H9 (cell line): ENCODE measurements around the gene LUZP2. TPM values are rescaled to one million over a fixed set of nuclear protein-coding genes. Genes with fewer than 3 reads are reported as not detected.
A peak's percentile ranks its signal among the peaks of the same experiment; 100 is the strongest.

ENCODE experiments used
- DNase-seq: peaks from one replicate; pipeline ENCODE4 v3.0.0-alpha.2; 2017
- H2AFZ ChIP-seq: one replicate; pipeline ENCODE4 v1.6.1; 2013; ENCODE audit warnings: mild to moderate bottlenecking, low read length, control low read depth, moderate library complexity
- H2AK5ac ChIP-seq: 2 replicates; pipeline ENCODE4 v1.6.1; 2013; ENCODE audit warnings: low read length, control low read depth, mixed read lengths; ENCODE audit not compliant: insufficient read length
- H2BK120ac ChIP-seq: one replicate; pipeline ENCODE4 v1.6.1; 2013; ENCODE audit warnings: low read depth, mild to moderate bottlenecking, low read length, control low read depth, inconsistent platforms; ENCODE audit not compliant: poor library complexity, severe bottlenecking
- H2BK12ac ChIP-seq: 2 replicates; pipeline ENCODE4 v1.6.1; 2013; ENCODE audit warnings: low read length, control low read depth, mixed read lengths, low read depth; ENCODE audit not compliant: insufficient read length
- H2BK15ac ChIP-seq: 2 replicates; pipeline ENCODE4 v1.6.1; 2013; ENCODE audit warnings: low read depth, low read length, control low read depth
- H2BK20ac ChIP-seq: one replicate; pipeline ENCODE4 v1.6.1; 2013; ENCODE audit warnings: low read depth, mild to moderate bottlenecking, low read length, control low read depth, inconsistent platforms; ENCODE audit not compliant: poor library complexity, severe bottlenecking
- H2BK5ac ChIP-seq: 2 replicates; pipeline ENCODE4 v1.6.1; 2013; ENCODE audit warnings: low read length, control low read depth, mixed read lengths; ENCODE audit not compliant: insufficient read length
- H3K14ac ChIP-seq: 2 replicates; pipeline ENCODE4 v1.6.1; 2013; ENCODE audit warnings: low read length, control low read depth; ENCODE audit not compliant: insufficient read depth
- H3K18ac ChIP-seq: 2 replicates; pipeline ENCODE4 v1.6.1; 2013; ENCODE audit warnings: low read depth, mild to moderate bottlenecking, mixed read lengths, low read length, control low read depth; ENCODE audit not compliant: insufficient read length
- H3K23ac ChIP-seq: 2 replicates; pipeline ENCODE4 v1.6.1; 2013; ENCODE audit warnings: low read length, control low read depth, mixed read lengths, low read depth; ENCODE audit not compliant: insufficient read length
- H3K23me2 ChIP-seq: 2 replicates; pipeline ENCODE4 v1.6.1; 2013; ENCODE audit warnings: low read depth, mild to moderate bottlenecking, mixed read lengths, low read length, control low read depth; ENCODE audit not compliant: insufficient read length, poor library complexity, severe bottlenecking
- H3K27ac ChIP-seq: 2 replicates; pipeline ENCODE4 v1.5.1; 2013; ENCODE audit warnings: low read length, control low read depth, mixed read lengths, low read depth; ENCODE audit not compliant: insufficient read length
- H3K27me3 ChIP-seq: 2 replicates; pipeline ENCODE4 v1.6.1; 2013; ENCODE audit warnings: low read length, control low read depth, inconsistent platforms; ENCODE audit not compliant: insufficient read depth
- H3K4ac ChIP-seq: 2 replicates; pipeline ENCODE4 v1.6.1; 2013; ENCODE audit warnings: low read depth, mild to moderate bottlenecking, control low read depth, inconsistent platforms, low read length, moderate library complexity
- H3K4me1 ChIP-seq: 2 replicates; pipeline ENCODE4 v1.6.1; 2013; ENCODE audit warnings: low read length, control low read depth, inconsistent platforms; ENCODE audit not compliant: insufficient read depth
- H3K4me2 ChIP-seq: 2 replicates; pipeline ENCODE4 v1.6.1; 2013; ENCODE audit warnings: low read length, control low read depth, mixed read lengths; ENCODE audit not compliant: insufficient read length, insufficient read depth
- H3K56ac ChIP-seq: 2 replicates; pipeline ENCODE4 v1.6.1; 2013; ENCODE audit warnings: low read depth, mild to moderate bottlenecking, mixed read lengths, low read length, control low read depth; ENCODE audit not compliant: insufficient read length
- H3K79me1 ChIP-seq: 2 replicates; pipeline ENCODE4 v1.6.1; 2013; ENCODE audit warnings: low read depth, mild to moderate bottlenecking, moderate library complexity, low read length, control low read depth, inconsistent platforms; ENCODE audit not compliant: insufficient read depth, poor library complexity, severe bottlenecking
- H3K79me2 ChIP-seq: 2 replicates; pipeline ENCODE4 v1.6.1; 2013; ENCODE audit warnings: low read length, control low read depth, inconsistent platforms; ENCODE audit not compliant: insufficient read depth
- H3K9ac ChIP-seq: 2 replicates; pipeline ENCODE4 v1.6.1; 2013; ENCODE audit warnings: low read length, control low read depth, mixed read lengths; ENCODE audit not compliant: insufficient read length; ENCODE audit errors: extremely low read depth
- H3K9me3 ChIP-seq: one replicate; pipeline ENCODE4 v1.6.1; 2013; ENCODE audit warnings: low read depth, low read length, inconsistent platforms; ENCODE audit not compliant: control insufficient read depth
- H3T11ph ChIP-seq: one replicate; pipeline ENCODE4 v1.6.1; 2013; ENCODE audit warnings: mild to moderate bottlenecking, low read length, control low read depth, inconsistent platforms
- H4K20me1 ChIP-seq: one replicate; pipeline ENCODE4 v1.6.1; 2013; ENCODE audit not compliant: control insufficient read depth, insufficient read length, insufficient read depth
- H4K5ac ChIP-seq: 2 replicates; pipeline ENCODE4 v1.6.1; 2013; ENCODE audit warnings: low read depth, mild to moderate bottlenecking, mixed read lengths, low read length, control low read depth; ENCODE audit not compliant: insufficient read length
- H4K8ac ChIP-seq: replicated peaks from 2 replicates; pipeline ENCODE4 v1.6.1; 2013; ENCODE audit warnings: low read length, control low read depth, mixed read lengths, low read depth; ENCODE audit not compliant: insufficient read length
- H4K91ac ChIP-seq: 2 replicates; pipeline ENCODE4 v1.6.1; 2013; ENCODE audit warnings: low read depth, mild to moderate bottlenecking, moderate library complexity, mixed read lengths, low read length, control low read depth; ENCODE audit not compliant: insufficient read length
- H3K27ac Mint-ChIP-seq, 3 experiments: 2 replicates in 2 of 3; 3 replicates in 1 of 3; pipeline ENCODE4 v1.8.0; 2020 to 2021; ENCODE audit warnings: mixed read lengths in 3 of 3, mild to moderate bottlenecking in 1 of 3, moderate library complexity in 1 of 3
- H3K27me3 Mint-ChIP-seq: 2 replicates; pipeline ENCODE4 v1.8.0; 2021; ENCODE audit warnings: low read depth, mild to moderate bottlenecking, moderate library complexity, mixed read lengths
- H3K36me3 Mint-ChIP-seq, 3 experiments: 2 replicates in 2 of 3; 3 replicates in 1 of 3; pipeline ENCODE4 v1.8.0; 2020 to 2021; ENCODE audit warnings: low read depth in 3 of 3, mixed read lengths in 3 of 3; ENCODE audit not compliant: insufficient read depth in 1 of 3
- H3K4me1 Mint-ChIP-seq, 2 experiments: 2 replicates each; pipeline ENCODE4 v1.8.0; 2020; ENCODE audit warnings: mixed read lengths in 2 of 2
- H3K4me3 Mint-ChIP-seq, 2 experiments: 2 replicates in 1 of 2; 3 replicates in 1 of 2; pipeline ENCODE4 v1.8.0; 2020 to 2021; ENCODE audit warnings: mild to moderate bottlenecking in 2 of 2, mixed read lengths in 2 of 2, moderate library complexity in 1 of 2
- H3K9me3 Mint-ChIP-seq, 2 experiments: 2 replicates in 1 of 2; 3 replicates in 1 of 2; pipeline ENCODE4 v1.8.0; 2020; ENCODE audit warnings: mild to moderate bottlenecking in 2 of 2, mixed read lengths in 2 of 2, moderate library complexity in 1 of 2
- CTCF ChIP-seq: fragments of 200-600 bp; sonication (generic); conservative IDR thresholded peaks from 3 replicates; pipeline ENCODE4 v1.8.0; 2021; ENCODE audit warnings: antibody characterized with exemption, mild to moderate bottlenecking
- WGBS: extraction: QIAGEN DNeasy Blood & Tissue Kit; methylation state at CpG from one replicate; pipeline ENCODE4 v1.1.7; 2013; ENCODE audit warnings: missing lambda C conversion rate, low lambda C conversion rate, mixed read lengths; ENCODE audit not compliant: insufficient read length; ENCODE audit errors: extremely low coverage; 5-methylcytosine and 5-hydroxymethylcytosine counted together
- total RNA-seq: library from RNA; stranded (reverse); gene quantifications from 2 replicates; pipeline ENCODE4 v1.2.1, GENCODE V29; 2021

LUZP2 gene
- total RNA-seq, 1 experiment from 2014 or later, result 25.4 TPM

GRCh38 chr11:24585192-24585591, 88.3 kb downstream of the LUZP2 start:
- Histone ChIP-seq H3K18ac (no peak overlapping the region), H3K56ac (no peak overlapping the region), H3K9ac (no peak overlapping the region), H3K79me1 (no peaks in the 10 kb centered on the region), H3K27me3 (no peaks in the 10 kb centered on the region), H2BK120ac (no peak overlapping the region), H3K4ac (no peak overlapping the region), H3K4me1 (no peaks in the 10 kb centered on the region), H3K14ac (no peak overlapping the region), H2AK5ac (no peak overlapping the region), H4K20me1 (no peaks in the 10 kb centered on the region), H3K23me2 (no peaks in the 10 kb centered on the region), H2BK5ac (no peak overlapping the region), H3K27ac (no peak overlapping the region), H3T11ph (no peak overlapping the region), H4K91ac (no peak overlapping the region), H4K5ac (no peak overlapping the region), H2AFZ (no peak overlapping the region), H4K8ac (no peak overlapping the region), H3K79me2 (no peaks in the 10 kb centered on the region), H2BK12ac (no peak overlapping the region), H3K9me3 (no peaks in the 10 kb centered on the region), H2BK20ac (no peak overlapping the region), H3K4me2 (no peak overlapping the region), H2BK15ac (no peak overlapping the region), H3K23ac (no peak overlapping the region)
- Mint-ChIP-seq H3K36me3 (no peaks in the 10 kb centered on the region), H3K4me3 (no peak overlapping the region), H3K9me3 (no peaks in the 10 kb centered on the region), H3K4me1 (no peaks in the 10 kb centered on the region), H3K27ac (0 out of 7 replicates have a peak overlapping the region, but pooled peaks of 1 of the 3 experiments have one; percentile 62), H3K27me3 (no peaks in the 10 kb centered on the region)
- WGBS, result no CpG with 5 or more reads among the region's 1 CpG
- TF ChIP-seq CTCF, result no peak
- DNase-seq, result no peak
